ENCODE results near the gene BARHL1. TPM values are rescaled to one million over a fixed set of nuclear protein-coding genes. Genes with fewer than 3 reads are reported as not detected.

The BARHL1 gene
- total RNA-seq, 1 experiment from 2014 or later, result not detected

- Histone ChIP-seq H3K27ac (ENCODE audit: low read depth, low read length) (no peak overlapping the region), H2AFZ (ENCODE audit: low read depth, low read length, poor library complexity, severe bottlenecking) (no peak overlapping the region), H4K20me1 (ENCODE audit: insufficient read depth) (no peaks in the 10 kb centered on the region), H3K27me3 (ENCODE audit: insufficient read depth, low read length) (no peaks in the 10 kb centered on the region), H3K9me3 (ENCODE audit: control insufficient read depth in 1 of 2, insufficient read depth in 1 of 2, low read depth in 1 of 2, low read length in 2 of 2) (no peaks in the 10 kb centered on the region), H3K36me3 (ENCODE audit: control insufficient read depth in 1 of 2, insufficient read depth in 2 of 2, low read length in 2 of 2) (no peaks in the 10 kb centered on the region), H3K4me3 (replicated peaks in 1 of 2; ENCODE audit: low read depth in 1 of 2, low read length in 2 of 2) (no peak overlapping the region), H3K9ac (ENCODE audit: low read length) (no peak overlapping the region), H3K9me2 (ENCODE audit: insufficient read depth) (no peaks in the 10 kb centered on the region), H3K79me2 (ENCODE audit: insufficient read depth, low read length) (no peaks in the 10 kb centered on the region), H3K4me2 (ENCODE audit: low read length) (no peak overlapping the region), H3K4me1 (ENCODE audit: control insufficient read depth in 1 of 2, insufficient read depth in 2 of 2, low read length in 2 of 2) (peaks cover 0 to 9% of the 10 kb centered on the region in 2 experiments; a peak in 2 of 4 replicates)
- ChIA-PET POLR2A (no interaction called here), RAD21 (ENCODE audit: low non-redundant PET in 1 of 2, low total read pairs in 2 of 2, uncharacterized antibody in 2 of 2, unreplicated experiment in 2 of 2) (no interaction called here), CTCF (no interaction called here)
- BruUV-seq (replicated peaks), result no TSS peak
- intact Hi-C loops (cut with micrococcal nuclease), result no loop called here
- DNase-seq (ENCODE audit: low read depth, low spot score) (no peak), ATAC-seq (no peak)
- TF ChIP-seq CEBPB (IDR thresholded peaks at IDR 0.05; ENCODE audit: low read depth), result no peak
- TF ChIP-seq REST (IDR thresholded peaks at IDR 0.05; ENCODE audit: low read depth), result no peak
- no peak for TF ChIP-seq ZFX (IDR thresholded peaks at IDR 0.05)
- TF ChIP-seq TCF7L2 (IDR thresholded peaks at IDR 0.05; ENCODE audit: borderline replicate concordance, extremely low read depth, insufficient read depth, insufficient read length), result no peak
- no peak for TF ChIP-seq POLR2AphosphoS5 (IDR thresholded peaks at IDR 0.05; ENCODE audit: low read depth, low read length)
- no peak for TF ChIP-seq SP1 (IDR thresholded peaks at IDR 0.05; ENCODE audit: low read depth)
- no peak for TF ChIP-seq RAD21 (IDR thresholded peaks at IDR 0.05; ENCODE audit: low read depth)
- no peak for TF ChIP-seq EZH2phosphoT487 (IDR thresholded peaks at IDR 0.05; ENCODE audit: borderline replicate concordance)
- TF ChIP-seq MAX (IDR thresholded peaks at IDR 0.05), result no peak
- TF ChIP-seq ZBTB33 (IDR thresholded peaks at IDR 0.05; ENCODE audit: extremely low read depth, insufficient replicate concordance, low read length), result no peak
These were observed 3.8 kb downstream of the BARHL1 start for GRCh38 chr9:132585954-132586829.

Measured in HCT116 (cell line).